A673 (cell line): ENCODE measurements around the gene TMEM161A.

Source experiments
- EZH2 ChIP-seq: fragments of 200-600 bp; sonication (generic); IDR thresholded peaks from 2 replicates; pipeline ENCODE4 v1.6.1; 2017; ENCODE audit warnings: borderline replicate concordance, low read depth, mild to moderate bottlenecking, mixed read lengths, antibody characterized with exemption, low read length; ENCODE audit not compliant: poor library complexity, severe bottlenecking
- TF ChIP-seq, protein P1 (sequence below): fragments of 300-800, 200-600 bp; sonication (generic); conservative IDR thresholded peaks from 2 replicates; pipeline ENCODE4 v1.5.1; 2017; ENCODE audit warnings: low read depth, mild to moderate bottlenecking, antibody characterized with exemption, low read length, moderate library complexity, mixed read lengths

DNA sequence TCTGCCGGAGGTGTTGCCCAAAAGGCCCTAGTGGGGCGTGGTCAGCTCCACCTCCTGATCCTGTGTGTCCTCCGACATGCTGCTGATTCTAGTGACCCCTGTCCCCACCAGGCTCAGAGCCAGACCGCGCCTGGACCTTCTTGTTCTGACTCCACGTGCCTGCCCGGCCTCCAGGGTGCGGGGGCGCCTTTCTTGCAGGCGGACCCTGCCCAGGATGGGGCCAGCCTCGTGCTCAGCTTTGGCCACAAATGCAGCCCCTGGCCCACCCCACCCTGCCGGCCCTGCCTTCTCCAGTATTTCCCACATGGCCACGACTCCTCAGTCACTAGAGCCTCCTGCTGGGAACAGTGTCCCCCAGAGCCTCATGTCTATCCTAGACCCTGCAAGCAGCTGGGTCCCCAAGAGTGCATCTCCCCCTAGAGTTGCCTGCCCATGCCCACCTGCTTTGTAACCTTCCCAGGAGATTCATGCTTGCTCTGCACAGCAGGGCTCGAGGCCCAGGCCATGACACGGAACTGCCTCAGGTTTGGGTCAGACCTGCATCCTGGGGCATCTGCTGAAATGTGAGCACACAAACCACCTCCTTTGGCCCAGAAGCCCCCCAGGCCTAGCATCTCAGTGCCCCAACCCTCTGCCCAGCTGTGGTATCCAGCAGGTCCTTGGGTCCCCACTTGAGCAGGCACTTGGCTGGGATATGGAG is 27.0 kb downstream of the TMEM161A start:
- TF ChIP-seq, protein P1, sequence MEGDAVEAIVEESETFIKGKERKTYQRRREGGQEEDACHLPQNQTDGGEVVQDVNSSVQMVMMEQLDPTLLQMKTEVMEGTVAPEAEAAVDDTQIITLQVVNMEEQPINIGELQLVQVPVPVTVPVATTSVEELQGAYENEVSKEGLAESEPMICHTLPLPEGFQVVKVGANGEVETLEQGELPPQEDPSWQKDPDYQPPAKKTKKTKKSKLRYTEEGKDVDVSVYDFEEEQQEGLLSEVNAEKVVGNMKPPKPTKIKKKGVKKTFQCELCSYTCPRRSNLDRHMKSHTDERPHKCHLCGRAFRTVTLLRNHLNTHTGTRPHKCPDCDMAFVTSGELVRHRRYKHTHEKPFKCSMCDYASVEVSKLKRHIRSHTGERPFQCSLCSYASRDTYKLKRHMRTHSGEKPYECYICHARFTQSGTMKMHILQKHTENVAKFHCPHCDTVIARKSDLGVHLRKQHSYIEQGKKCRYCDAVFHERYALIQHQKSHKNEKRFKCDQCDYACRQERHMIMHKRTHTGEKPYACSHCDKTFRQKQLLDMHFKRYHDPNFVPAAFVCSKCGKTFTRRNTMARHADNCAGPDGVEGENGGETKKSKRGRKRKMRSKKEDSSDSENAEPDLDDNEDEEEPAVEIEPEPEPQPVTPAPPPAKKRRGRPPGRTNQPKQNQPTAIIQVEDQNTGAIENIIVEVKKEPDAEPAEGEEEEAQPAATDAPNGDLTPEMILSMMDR, result no peak
- no peak for TF ChIP-seq EZH2
